ENCODE data around the gene WIPF3. TPM values are rescaled to one million over a fixed set of nuclear protein-coding genes. Genes with fewer than 3 reads are reported as not detected.
"Not testable (repeated sequence)": the region's sequence is repeated elsewhere in the genome, so short reads cannot be mapped to it uniquely, and the experiment has no call there.

Gene WIPF3
- polyA plus RNA-seq, 1 donor: 28.4 TPM

GRCh38 chr7:29882481-29882880 lies 76.2 kb downstream of the WIPF3 start:
- no peak for DNase-seq

GRCh38 chr7:29883462-29884398 lies 77.4 kb downstream of the WIPF3 start:
- no peak for DNase-seq

GRCh38 chr7:29884399-29885272 lies 78.3 kb downstream of the WIPF3 start:
- no peak for DNase-seq

GRCh38 chr7:29885626-29886025 lies 79.3 kb downstream of the WIPF3 start:
- no peak for DNase-seq

GRCh38 chr7:29886827-29887226 lies 80.5 kb downstream of the WIPF3 start:
- no peak for DNase-seq

- DNase-seq: no peak
Observed at GRCh38 chr7:29888006-29888405, 81.7 kb downstream of the WIPF3 start.

- no peak for DNase-seq
Observed at GRCh38 chr7:29889288-29889687, 83.0 kb downstream of the WIPF3 start.

- DNase-seq: no peak
Observed at GRCh38 chr7:29890251-29890650, 83.9 kb downstream of the WIPF3 start.

- not testable (repeated sequence) for DNase-seq
Observed at GRCh38 chr7:29890786-29891185, 84.5 kb downstream of the WIPF3 start.

- DNase-seq: no peak
Observed at GRCh38 chr7:29891766-29892165, 85.5 kb downstream of the WIPF3 start.

- DNase-seq: no peak
Observed at GRCh38 chr7:29892231-29892630, 85.9 kb downstream of the WIPF3 start.

GRCh38 chr7:29893351-29893965 lies 87.2 kb downstream of the WIPF3 start:
- no peak for DNase-seq

- no peak for DNase-seq
Observed at GRCh38 chr7:29894256-29894655, 87.9 kb downstream of the WIPF3 start.

- DNase-seq: no peak
Observed at GRCh38 chr7:29895559-29895958, 89.3 kb downstream of the WIPF3 start.

GRCh38 chr7:29896685-29897411 lies 90.5 kb downstream of the WIPF3 start:
- no peak for DNase-seq

GRCh38 chr7:29898301-29898700 lies 92.0 kb downstream of the WIPF3 start:
- DNase-seq: no peak

GRCh38 chr7:29900745-29901144 lies 94.4 kb downstream of the WIPF3 start:
- no peak for DNase-seq

GRCh38 chr7:29906200-29907022 lies 100.1 kb downstream of the WIPF3 start:
- no peak for DNase-seq

- DNase-seq: no peak
Observed at GRCh38 chr7:29914180-29914579, 107.9 kb downstream of the WIPF3 start.

GRCh38 chr7:29915481-29916215 lies 109.3 kb downstream of the WIPF3 start:
- peak; percentile 21 for DNase-seq

GRCh38 chr7:29917641-29918040 lies 111.3 kb downstream of the WIPF3 start:
- no peak for DNase-seq

Data from hindlimb muscle (tissue), 1 donor.